HEK293 (cell line): ENCODE data around the gene PDE10A.

Experiments used
- CTCF ChIA-PET: fragments of 350-600 bp; formaldehyde crosslinking; extraction: SDS; loops from one replicate; lab custom pipeline; 2021; ENCODE audit warnings: antibody characterized with exemption; lab: Yijun Ruan, JAX
- POLR2A ChIA-PET: fragments of 300-600 bp; formaldehyde crosslinking; extraction: SDS; loops from one replicate; lab custom pipeline; 2020; ENCODE audit warnings: antibody characterized with exemption, inconsistent platforms; lab: Yijun Ruan, JAX
- H3K27ac ChIP-seq: fragments of 200-500 bp; sonication (Bioruptor generic); 2 replicates; pipeline ENCODE4 v1.5.1; 2014; ENCODE audit warnings: low read depth, low read length, control low read depth, inconsistent platforms; ENCODE audit errors: extremely low read depth
- H3K36me3 ChIP-seq, 2 experiments: fragments of 200-500 bp in 1 of 2; sonication (Bioruptor generic) in 1 of 2; 1 replicate in 1 of 2; 2 replicates in 1 of 2; pipeline ENCODE4 v1.5.1; 2014 to 2017; ENCODE audit warnings: inconsistent platforms in 2 of 2, low read length in 2 of 2; ENCODE audit not compliant: control insufficient read depth in 2 of 2, insufficient read depth in 1 of 2
- H3K4me1 ChIP-seq: fragments of 200-500 bp; sonication (Bioruptor generic); 2 replicates; pipeline ENCODE4 v1.5.1; 2014; ENCODE audit warnings: mild to moderate bottlenecking, low read length, inconsistent platforms; ENCODE audit not compliant: control insufficient read depth, insufficient read depth
- H3K4me3 ChIP-seq: 2 replicates; pipeline ENCODE4 v1.5.1; 2011; ENCODE audit warnings: low read depth, mild to moderate bottlenecking, control low read depth, low read length, moderate library complexity
- H3K9me3 ChIP-seq: fragments of 200-500 bp; sonication (Bioruptor generic); 2 replicates; pipeline ENCODE4 v1.5.1; 2014; ENCODE audit warnings: low read depth, low read length, inconsistent platforms; ENCODE audit not compliant: control insufficient read depth, insufficient read depth
- BCL11B ChIP-seq: fragments of 450-650 bp; formaldehyde crosslinking; IDR thresholded peaks from 2 replicates; pipeline ENCODE4 v1.5.1; 2016; ENCODE audit warnings: low read depth, missing biosample characterization, missing genetic modification characterization
- GLI4 ChIP-seq: fragments of 450-650 bp; formaldehyde crosslinking; IDR thresholded peaks from 2 replicates; pipeline ENCODE4 v1.5.1; 2016; ENCODE audit warnings: missing biosample characterization, missing genetic modification characterization
- KLF17 ChIP-seq: fragments of 450-650 bp; formaldehyde crosslinking; IDR thresholded peaks from 2 replicates; pipeline ENCODE4 v1.5.1; 2016; ENCODE audit warnings: missing biosample characterization, missing genetic modification characterization
- SALL2 ChIP-seq: fragments of 450-650 bp; formaldehyde crosslinking; IDR thresholded peaks from 2 replicates; pipeline ENCODE4 v1.5.0; 2017; ENCODE audit warnings: missing biosample characterization, mild to moderate bottlenecking, missing genetic modification characterization, borderline replicate concordance
- SCRT2 ChIP-seq: fragments of 450-650 bp; formaldehyde crosslinking; IDR thresholded peaks from 2 replicates; pipeline ENCODE4 v1.5.1; 2016; ENCODE audit warnings: missing biosample characterization, missing genetic modification characterization
- SP2 ChIP-seq: fragments of 450-650 bp; formaldehyde crosslinking; IDR thresholded peaks from 2 replicates; pipeline ENCODE4 v1.5.1; 2016; ENCODE audit warnings: missing biosample characterization, missing genetic modification characterization
- WT1 ChIP-seq: fragments of 450-650 bp; formaldehyde crosslinking; IDR thresholded peaks from 2 replicates; pipeline ENCODE4 v1.5.1; 2016; ENCODE audit warnings: missing biosample characterization, missing genetic modification characterization
- ZBTB7A ChIP-seq: fragments of 450-650 bp; formaldehyde crosslinking; IDR thresholded peaks from 2 replicates; pipeline ENCODE4 v1.5.1; 2016; ENCODE audit warnings: low read depth, missing biosample characterization, missing genetic modification characterization
- ZNF175 ChIP-seq: fragments of 450-650 bp; formaldehyde crosslinking; IDR thresholded peaks from 2 replicates; pipeline ENCODE4 v1.5.1; 2016; ENCODE audit warnings: missing biosample characterization, missing genetic modification characterization
- ZNF311 ChIP-seq: fragments of 450-650 bp; formaldehyde crosslinking; IDR thresholded peaks from 2 replicates; pipeline ENCODE4 v1.5.1; 2017; ENCODE audit warnings: missing biosample characterization, missing genetic modification characterization, borderline replicate concordance
- ZNF561 ChIP-seq: fragments of 450-650 bp; IDR thresholded peaks from 2 replicates; pipeline ENCODE4 v1.5.1; 2018; ENCODE audit warnings: missing biosample characterization, missing genetic modification characterization, borderline replicate concordance
- ZNF580 ChIP-seq: fragments of 450-650 bp; formaldehyde crosslinking; IDR thresholded peaks from 2 replicates; pipeline ENCODE4 v1.5.1; 2016; ENCODE audit warnings: missing biosample characterization, missing genetic modification characterization
- ZNF624 ChIP-seq: fragments of 450-650 bp; formaldehyde crosslinking; IDR thresholded peaks from 2 replicates; pipeline ENCODE4 v1.5.1; 2017; ENCODE audit warnings: missing biosample characterization, missing genetic modification characterization
- ZNF639 ChIP-seq: fragments of 450-650 bp; formaldehyde crosslinking; IDR thresholded peaks from 2 replicates; pipeline ENCODE4 v1.5.1; 2016; ENCODE audit warnings: missing biosample characterization, missing genetic modification characterization
- TF ChIP-seq, protein P1 (sequence below): fragments of 450-650 bp; formaldehyde crosslinking; IDR thresholded peaks from 2 replicates; pipeline ENCODE4 v1.5.1; 2016; ENCODE audit warnings: missing biosample characterization, missing genetic modification characterization, low read depth
- TF ChIP-seq, protein P2 (sequence below): fragments of 450-650 bp; formaldehyde crosslinking; IDR thresholded peaks from 2 replicates; pipeline ENCODE4 v1.5.1; 2017; ENCODE audit warnings: missing biosample characterization, missing genetic modification characterization
- TF ChIP-seq, protein P3 (sequence below): fragments of 450-650 bp; formaldehyde crosslinking; IDR thresholded peaks from 2 replicates; pipeline ENCODE4 v1.5.1; 2016; ENCODE audit warnings: missing biosample characterization, missing genetic modification characterization

PDE10A gene

GRCh38 chr6:165365371-165365770 is 297.7 kb downstream of the PDE10A start:
- no peaks in the 10 kb centered on the region for H3K36me3 ChIP-seq
- no peaks in the 10 kb centered on the region for H3K9me3 ChIP-seq
- H3K4me3 ChIP-seq, result no peak overlapping the region
- ChIA-PET CTCF (no interaction called here), POLR2A (no interaction called here)
- H3K27ac ChIP-seq, result no peak overlapping the region
- TF ChIP-seq ZNF175 (tag by site-specific recombination) (no peak), ZNF311 (tag by site-specific recombination) (no peak), SP2 (no peak), BCL11B (tag by site-specific recombination) (no peak)
- TF ChIP-seq, protein P1, sequence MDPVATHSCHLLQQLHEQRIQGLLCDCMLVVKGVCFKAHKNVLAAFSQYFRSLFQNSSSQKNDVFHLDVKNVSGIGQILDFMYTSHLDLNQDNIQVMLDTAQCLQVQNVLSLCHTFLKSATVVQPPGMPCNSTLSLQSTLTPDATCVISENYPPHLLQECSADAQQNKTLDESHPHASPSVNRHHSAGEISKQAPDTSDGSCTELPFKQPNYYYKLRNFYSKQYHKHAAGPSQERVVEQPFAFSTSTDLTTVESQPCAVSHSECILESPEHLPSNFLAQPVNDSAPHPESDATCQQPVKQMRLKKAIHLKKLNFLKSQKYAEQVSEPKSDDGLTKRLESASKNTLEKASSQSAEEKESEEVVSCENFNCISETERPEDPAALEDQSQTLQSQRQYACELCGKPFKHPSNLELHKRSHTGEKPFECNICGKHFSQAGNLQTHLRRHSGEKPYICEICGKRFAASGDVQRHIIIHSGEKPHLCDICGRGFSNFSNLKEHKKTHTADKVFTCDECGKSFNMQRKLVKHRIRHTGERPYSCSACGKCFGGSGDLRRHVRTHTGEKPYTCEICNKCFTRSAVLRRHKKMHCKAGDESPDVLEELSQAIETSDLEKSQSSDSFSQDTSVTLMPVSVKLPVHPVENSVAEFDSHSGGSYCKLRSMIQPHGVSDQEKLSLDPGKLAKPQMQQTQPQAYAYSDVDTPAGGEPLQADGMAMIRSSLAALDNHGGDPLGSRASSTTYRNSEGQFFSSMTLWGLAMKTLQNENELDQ (tag by site-specific recombination), result no peak
- TF ChIP-seq, protein P2, sequence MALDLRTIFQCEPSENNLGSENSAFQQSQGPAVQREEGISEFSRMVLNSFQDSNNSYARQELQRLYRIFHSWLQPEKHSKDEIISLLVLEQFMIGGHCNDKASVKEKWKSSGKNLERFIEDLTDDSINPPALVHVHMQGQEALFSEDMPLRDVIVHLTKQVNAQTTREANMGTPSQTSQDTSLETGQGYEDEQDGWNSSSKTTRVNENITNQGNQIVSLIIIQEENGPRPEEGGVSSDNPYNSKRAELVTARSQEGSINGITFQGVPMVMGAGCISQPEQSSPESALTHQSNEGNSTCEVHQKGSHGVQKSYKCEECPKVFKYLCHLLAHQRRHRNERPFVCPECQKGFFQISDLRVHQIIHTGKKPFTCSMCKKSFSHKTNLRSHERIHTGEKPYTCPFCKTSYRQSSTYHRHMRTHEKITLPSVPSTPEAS (tag by site-specific recombination), result no peak
- H3K4me1 ChIP-seq, result no peaks in the 10 kb centered on the region

DNA sequence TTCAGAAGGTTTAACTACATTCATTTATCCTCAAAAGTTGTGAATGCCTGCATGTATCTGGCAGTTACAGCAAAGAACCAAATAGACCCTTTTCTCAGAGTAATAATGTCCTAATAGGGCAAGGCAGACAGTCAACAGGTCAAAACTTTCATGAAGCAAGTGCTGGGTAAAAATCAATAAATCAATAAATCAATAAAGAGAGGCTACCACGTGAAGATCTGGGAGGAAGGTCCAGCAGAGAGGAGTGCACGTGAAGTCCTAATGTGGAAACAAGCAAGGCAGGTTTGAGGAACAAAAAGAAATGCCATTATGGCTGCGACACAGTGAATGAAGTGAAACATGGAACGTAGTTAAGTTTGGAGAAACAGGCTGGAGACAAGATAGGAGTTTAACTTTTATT is 317.3 kb downstream of the PDE10A start:
- ChIA-PET CTCF (no interaction called here), POLR2A (no interaction called here)

DNA sequence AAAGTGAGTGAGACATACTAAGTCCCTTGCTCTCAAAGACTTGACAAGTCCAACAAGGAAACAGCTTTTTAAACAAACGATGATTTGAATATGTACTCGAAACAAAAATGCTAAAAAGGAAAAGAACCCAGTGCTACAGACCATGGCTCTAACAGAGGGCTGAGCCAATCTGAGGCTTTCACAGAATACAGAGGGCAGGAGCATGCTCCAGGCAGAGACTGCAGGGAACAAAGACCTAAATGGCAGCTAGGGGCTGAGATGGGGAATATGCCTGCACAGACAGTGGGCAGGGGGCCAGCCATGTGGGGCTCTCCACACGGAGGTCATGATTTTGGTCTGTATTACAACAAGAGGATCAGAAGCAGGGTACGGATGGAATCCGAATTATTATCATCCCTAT is 322.5 kb downstream of the PDE10A start:
- Histone ChIP-seq H3K36me3 (peaks cover 0 to 6% of the 10 kb centered on the region in 2 experiments; a peak in 1 of 3 replicates), H3K4me1 (no peaks in the 10 kb centered on the region), H3K27ac (no peak overlapping the region), H3K9me3 (no peaks in the 10 kb centered on the region), H3K4me3 (no peak overlapping the region)
- ChIA-PET POLR2A (no interaction called here), CTCF (no interaction called here)
- TF ChIP-seq ZNF580 (tag by site-specific recombination) (no peak), KLF17 (tag by site-specific recombination) (no peak), ZNF561 (no peak), ZNF639 (no peak), GLI4 (tag by site-specific recombination) (no peak), WT1 (no peak), ZBTB7A (no peak), ZNF624 (tag by site-specific recombination) (no peak), SALL2 (tag by site-specific recombination) (no peak)
- TF ChIP-seq, protein P3, sequence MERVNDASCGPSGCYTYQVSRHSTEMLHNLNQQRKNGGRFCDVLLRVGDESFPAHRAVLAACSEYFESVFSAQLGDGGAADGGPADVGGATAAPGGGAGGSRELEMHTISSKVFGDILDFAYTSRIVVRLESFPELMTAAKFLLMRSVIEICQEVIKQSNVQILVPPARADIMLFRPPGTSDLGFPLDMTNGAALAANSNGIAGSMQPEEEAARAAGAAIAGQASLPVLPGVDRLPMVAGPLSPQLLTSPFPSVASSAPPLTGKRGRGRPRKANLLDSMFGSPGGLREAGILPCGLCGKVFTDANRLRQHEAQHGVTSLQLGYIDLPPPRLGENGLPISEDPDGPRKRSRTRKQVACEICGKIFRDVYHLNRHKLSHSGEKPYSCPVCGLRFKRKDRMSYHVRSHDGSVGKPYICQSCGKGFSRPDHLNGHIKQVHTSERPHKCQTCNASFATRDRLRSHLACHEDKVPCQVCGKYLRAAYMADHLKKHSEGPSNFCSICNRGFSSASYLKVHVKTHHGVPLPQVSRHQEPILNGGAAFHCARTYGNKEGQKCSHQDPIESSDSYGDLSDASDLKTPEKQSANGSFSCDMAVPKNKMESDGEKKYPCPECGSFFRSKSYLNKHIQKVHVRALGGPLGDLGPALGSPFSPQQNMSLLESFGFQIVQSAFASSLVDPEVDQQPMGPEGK (tag by site-specific recombination), result no peak
- TF ChIP-seq, protein P2 (tag by site-specific recombination), result no peak

More for the DNA sequence above, 317.3 kb downstream of the PDE10A start:
- Histone ChIP-seq H3K4me1 (no peaks in the 10 kb centered on the region), H3K9me3 (no peaks in the 10 kb centered on the region), H3K4me3 (no peak overlapping the region), H3K27ac (no peak overlapping the region), H3K36me3 (peaks cover 0 to 12% of the 10 kb centered on the region in 2 experiments; a peak in 1 of 3 replicates)
- 0 out of 2 replicates have a peak, but pooled peaks have one; percentile 48 for TF ChIP-seq SCRT2 (tag by site-specific recombination)
- TF ChIP-seq, protein P3 (tag by site-specific recombination), result no peak
